HG03439 (cell line): ENCODE data around the gene SLC25A33.

Source experiments
- ATAC-seq: cut with Tn5 transposase; IDR thresholded peaks from one replicate; pipeline ENCODE4 v1.9.1; 2021; ENCODE audit warnings: mild to moderate bottlenecking, moderate library complexity; ENCODE audit not compliant: unreplicated experiment

SLC25A33 gene

GRCh38 chr1:9599741-9600140 is 60.5 kb downstream of the SLC25A33 start:
- no peak for ATAC-seq

GRCh38 chr1:9600861-9601834 is 61.9 kb downstream of the SLC25A33 start:
- ATAC-seq = no peak

GRCh38 chr1:9601942-9602793 is 62.9 kb downstream of the SLC25A33 start:
- no peak for ATAC-seq

- no peak for ATAC-seq
Measured at GRCh38 chr1:9602794-9603167, 63.5 kb downstream of the SLC25A33 start.

GRCh38 chr1:9603307-9603706 is 64.0 kb downstream of the SLC25A33 start:
- ATAC-seq = no peak

- no peak for ATAC-seq
Measured at GRCh38 chr1:9603766-9604753, 64.8 kb downstream of the SLC25A33 start.

GRCh38 chr1:9604836-9605235 is 65.6 kb downstream of the SLC25A33 start:
- ATAC-seq = no peak

- no peak for ATAC-seq
Measured at GRCh38 chr1:9605946-9606455, 66.7 kb downstream of the SLC25A33 start.

- ATAC-seq = no peak
Measured at GRCh38 chr1:9606458-9606857, 67.2 kb downstream of the SLC25A33 start.

GRCh38 chr1:9606948-9607347 is 67.7 kb downstream of the SLC25A33 start:
- ATAC-seq = no peak

- no peak for ATAC-seq
Measured at GRCh38 chr1:9607352-9607751, 68.1 kb downstream of the SLC25A33 start.

- no peak for ATAC-seq
Measured at GRCh38 chr1:9609998-9610397, 70.7 kb downstream of the SLC25A33 start.

GRCh38 chr1:9610548-9610947 is 71.3 kb downstream of the SLC25A33 start:
- no peak for ATAC-seq

- no peak for ATAC-seq
Measured at GRCh38 chr1:9611716-9612115, 72.5 kb downstream of the SLC25A33 start.

GRCh38 chr1:9612162-9612845 is 73.0 kb downstream of the SLC25A33 start:
- no peak for ATAC-seq

GRCh38 chr1:9612871-9613624 is 73.8 kb downstream of the SLC25A33 start:
- ATAC-seq = no peak

GRCh38 chr1:9613625-9614299 is 74.5 kb downstream of the SLC25A33 start:
- ATAC-seq = no peak

GRCh38 chr1:9615316-9616063 is 76.2 kb downstream of the SLC25A33 start:
- no peak for ATAC-seq
